ENCODE results near the gene PPP2R5D.

Gene PPP2R5D

GRCh38 chr6:43060034-43060754, 75.8 kb downstream of the PPP2R5D start:
- DNase-seq, result no peak

DNA sequence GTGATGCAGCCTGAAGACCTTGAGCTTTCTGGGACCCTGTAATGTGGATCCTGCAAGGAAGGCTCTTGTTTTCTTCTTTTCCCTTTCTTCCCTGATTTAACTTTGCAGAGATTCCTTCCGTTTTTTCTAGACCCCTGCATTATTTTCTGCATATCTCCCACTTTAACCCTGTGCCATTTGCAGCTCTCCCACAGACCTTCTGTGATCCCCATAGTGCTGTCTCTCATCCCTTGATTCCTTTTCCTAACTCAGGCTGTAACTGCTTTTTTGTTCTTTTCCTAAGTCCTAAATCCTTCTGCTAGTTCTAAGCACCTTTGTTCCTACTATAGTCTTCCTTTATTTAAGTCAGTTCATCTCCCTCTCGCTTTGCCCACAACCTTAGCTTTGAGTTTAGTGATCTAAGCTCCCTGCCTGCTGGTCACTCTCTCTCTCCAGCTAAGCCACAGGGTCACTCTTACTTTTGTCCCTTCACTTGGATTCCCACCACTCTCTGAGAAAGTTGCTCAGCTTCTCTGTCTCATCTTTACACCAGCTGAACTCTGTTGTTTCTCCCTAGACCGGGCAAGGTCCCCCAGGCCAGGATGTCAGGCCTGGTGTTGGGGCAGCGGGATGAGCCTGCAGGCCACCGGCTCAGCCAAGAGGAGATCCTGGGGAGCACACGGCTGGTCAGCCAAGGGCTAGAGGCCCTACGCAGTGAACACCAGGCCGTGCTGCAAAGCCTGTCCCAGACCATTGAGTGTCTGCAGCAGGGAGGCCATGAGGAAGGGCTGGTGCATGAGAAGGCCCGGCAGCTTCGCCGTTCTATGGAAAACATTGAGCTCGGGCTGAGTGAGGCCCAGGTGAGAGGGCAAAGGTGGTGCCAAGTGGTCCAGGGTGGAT, 76.6 kb downstream of the PPP2R5D start:
- no peak for DNase-seq

GRCh38 chr6:43061861-43062260, 77.5 kb downstream of the PPP2R5D start:
- DNase-seq, result no peak

Data from activated T-cell treated with anti-CD3 and anti-CD28 coated beads, Interleukin-2, amount 50 U/mL, for 48 hours (primary cell).